PC-3 (cell line): Measurements from ENCODE around the gene RINT1.

Source experiments
- CTCF ChIP-seq: fragments of 300-600 bp; sonication (generic); conservative IDR thresholded peaks from 2 replicates; pipeline ENCODE4 v1.5.1; 2017; ENCODE audit warnings: antibody characterized with exemption, low read depth, mild to moderate bottlenecking, low read length
- EZH2 ChIP-seq: fragments of 300-600 bp; sonication (generic); IDR thresholded peaks from one replicate; pipeline ENCODE4 v1.6.1; 2017; ENCODE audit warnings: antibody characterized with exemption, mild to moderate bottlenecking, low read length; ENCODE audit not compliant: unreplicated experiment
- EZH2phosphoT487 ChIP-seq: fragments of 300-600 bp; sonication (generic); IDR thresholded peaks from 2 replicates; pipeline ENCODE4 v1.6.1; 2018; ENCODE audit warnings: mild to moderate bottlenecking, antibody characterized with exemption, low read length, borderline replicate concordance

DNA sequence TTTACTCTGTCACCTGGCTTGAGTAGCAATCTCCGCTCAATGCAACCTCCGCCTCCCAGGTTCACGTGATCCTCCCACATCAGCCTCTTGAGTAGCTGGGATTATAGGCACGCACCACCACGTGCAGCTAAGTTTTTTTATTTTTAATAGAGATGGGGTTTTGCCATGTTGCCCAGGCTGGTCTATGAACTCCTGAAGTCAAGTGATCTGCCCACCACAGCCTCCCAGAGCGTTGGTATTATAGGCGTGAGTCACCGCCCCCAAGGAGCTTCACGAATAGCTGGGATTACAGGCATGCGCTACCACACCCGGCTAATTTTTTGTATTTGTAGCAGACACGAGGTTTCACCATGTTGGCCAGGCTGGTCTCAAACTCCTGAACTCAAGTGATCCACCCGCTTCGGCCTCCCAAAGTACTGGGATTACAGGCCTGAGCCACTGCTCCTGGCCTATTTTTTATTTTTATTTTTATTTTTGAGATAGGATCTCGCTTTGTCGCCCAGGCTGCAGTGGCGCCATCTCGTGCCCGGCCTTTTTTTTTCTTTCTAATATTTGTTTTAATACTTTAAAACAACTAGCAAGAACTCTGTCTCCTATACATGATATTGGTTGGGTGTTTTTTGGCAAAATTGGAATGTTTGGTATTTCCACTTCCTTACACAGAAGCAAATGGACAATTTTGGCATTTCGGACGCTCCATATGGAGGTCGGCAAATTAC, 48.2 kb downstream of the RINT1 start:
- no peak for TF ChIP-seq EZH2
- no peak; the same call in 1 of the 2 replicates for TF ChIP-seq CTCF
- no peak for TF ChIP-seq EZH2phosphoT487
